ENCODE measurements around the gene TBC1D32. TPM values are rescaled to one million over a fixed set of nuclear protein-coding genes. Genes with fewer than 3 reads are reported as not detected.

Gene TBC1D32
- total RNA-seq, 1 donor from 2014 or later, result 32.9 TPM

Small RNA genes lying within 50 kb of the gene (small RNA-seq; reads per million reads assigned to genes)
- gene RF00019 (ENCODE audit: low replicate concordance) (not detected), gene RNU6-1286P (ENCODE audit: low replicate concordance) (not detected)

Other genes starting within 250 kb of the TBC1D32 start
- 102 TPM for gene GJA1, start 101.2 kb upstream of the TBC1D32 start, total RNA-seq

Measured in tongue (tissue), 2 donors.